RWPE1 (cell line): ENCODE results near the gene GARS1.
"Not testable (repeated sequence)": the region's sequence is repeated elsewhere in the genome, so short reads cannot be mapped to it uniquely, and the experiment has no call there.

Source experiments
- CTCF ChIA-PET: fragments of 350-600 bp; sonication (Branson Sonifier 250); formaldehyde crosslinking; extraction: SDS; loops from one replicate; lab custom pipeline; 2021; lab: Yijun Ruan, JAX
- POLR2A ChIA-PET: fragments of 400-600 bp; formaldehyde crosslinking; extraction: SDS; loops from one replicate; lab custom pipeline; 2020; ENCODE audit warnings: antibody characterized with exemption; ENCODE audit not compliant: low non-redundant PET; lab: Yijun Ruan, JAX
- DNase-seq: peaks from one replicate; pipeline ENCODE4 v3.0.0; 2012; ENCODE audit warnings: low spot score
- H3K27ac ChIP-seq: fragments of 450-650 bp; 2 replicates; pipeline ENCODE4 v1.5.1; 2017
- CTCF ChIP-seq: fragments of 450-650 bp; conservative IDR thresholded peaks from 2 replicates; pipeline ENCODE4 v1.5.1; 2017; ENCODE audit warnings: low read depth, mild to moderate bottlenecking

Gene GARS1

GRCh38 chr7:30566596-30566995 lies 28.1 kb upstream of the GARS1 start:
- POLR2A ChIA-PET, result no interaction called here
- no peak overlapping the region for H3K27ac ChIP-seq
- CTCF ChIA-PET, result interaction anchor here (0.5 kb wide), 1 partner anchor 765 kb away, joined by 3 read pairs; no protein-coding TSS in a partner anchor
- DNase-seq, result no peak
- TF ChIP-seq CTCF, result no peak

GRCh38 chr7:30567081-30567480 lies 27.6 kb upstream of the GARS1 start:
- no peak overlapping the region for H3K27ac ChIP-seq
- no peak for DNase-seq
- ChIA-PET CTCF (no interaction called here), POLR2A (no interaction called here)
- TF ChIP-seq CTCF, result no peak

GRCh38 chr7:30570238-30570637 lies 24.4 kb upstream of the GARS1 start:
- DNase-seq, POLR2A ChIA-PET, H3K27ac ChIP-seq: not testable (repeated sequence)
- CTCF ChIA-PET, result interaction anchor here (0.6 to 1.9 kb wide), 3 partner anchors 19 to 59 kb away, joined by 5 read pairs; no protein-coding TSS in a partner anchor

- no peak for DNase-seq
- no peak for TF ChIP-seq CTCF
- ChIA-PET POLR2A (no interaction called here), CTCF (no interaction called here)
- H3K27ac ChIP-seq, result no peak overlapping the region
These were observed 22.4 kb upstream of the GARS1 start for GRCh38 chr7:30572212-30572841.

- no peak overlapping the region for H3K27ac ChIP-seq
- ChIA-PET POLR2A (no interaction called here), CTCF (interaction anchor here (1.0 kb wide), 1 partner anchor 11 kb away, joined by 5 read pairs; no protein-coding TSS in a partner anchor)
- no peak for TF ChIP-seq CTCF
- no peak for DNase-seq
These were observed 18.8 kb upstream of the GARS1 start for GRCh38 chr7:30575910-30576309.

GRCh38 chr7:30583181-30583580 lies 11.5 kb upstream of the GARS1 start:
- CTCF ChIA-PET, result no interaction called here

More at GRCh38 chr7:30583181-30583580, 11.5 kb upstream of the GARS1 start:
- no peak for DNase-seq
- no peak overlapping the region for H3K27ac ChIP-seq
- POLR2A ChIA-PET, result no interaction called here
- TF ChIP-seq CTCF, result no peak
